SU-DHL-6 (cell line): ENCODE results near the gene NFKBIA.
"Not testable (repeated sequence)": the region's sequence is repeated elsewhere in the genome, so short reads cannot be mapped to it uniquely, and the experiment has no call there.

Experiments
- H2AFZ ChIP-seq: fragments of 200-600 bp; sonication (generic); 2 replicates; pipeline ENCODE4 v1.6.1; 2014; ENCODE audit warnings: low read depth, mild to moderate bottlenecking, moderate library complexity, mixed read lengths, antibody characterized with exemption, low read length; ENCODE audit not compliant: severe bottlenecking
- H3F3A ChIP-seq: fragments of 200-600 bp; shearing (Covaris generic); 2 replicates; pipeline ENCODE4 v1.6.0; 2016; ENCODE audit warnings: antibody characterized with exemption, mild to moderate bottlenecking; ENCODE audit not compliant: insufficient read depth
- H3K27ac ChIP-seq: fragments of 200-600 bp; sonication (generic); 2 replicates; pipeline ENCODE4 v1.5.1; 2016; ENCODE audit warnings: low read depth, mild to moderate bottlenecking, low read length, moderate library complexity, mixed read lengths
- H3K27me3 ChIP-seq: fragments of 200-600 bp; sonication (generic), shearing (Covaris generic); 2 replicates; pipeline ENCODE4 v1.6.0; 2014; ENCODE audit warnings: mild to moderate bottlenecking, low read length
- H3K36me3 ChIP-seq: fragments of 200-600 bp; sonication (generic); 2 replicates; pipeline ENCODE4 v1.6.1; 2014; ENCODE audit warnings: mild to moderate bottlenecking, low read length, mixed read lengths
- H3K4me2 ChIP-seq: fragments of 300-600, 200-600 bp; shearing (Covaris generic), sonication (generic); 2 replicates; pipeline ENCODE4 v1.6.0; 2014; ENCODE audit warnings: low read length, low read depth, mild to moderate bottlenecking; ENCODE audit not compliant: poor library complexity, severe bottlenecking
- H3K4me3 ChIP-seq: fragments of 200-600 bp; sonication (generic); 2 replicates; pipeline ENCODE4 v1.5.1; 2014; ENCODE audit warnings: antibody characterized with exemption, low read length, mild to moderate bottlenecking, mixed read lengths; ENCODE audit not compliant: insufficient read depth, poor library complexity, severe bottlenecking
- H3K79me2 ChIP-seq: fragments of 200-600 bp; sonication (generic); 2 replicates; pipeline ENCODE4 v1.6.1; 2014; ENCODE audit warnings: mild to moderate bottlenecking, low read length, moderate library complexity; ENCODE audit not compliant: insufficient read depth
- H3K9ac ChIP-seq: fragments of 200-600 bp; sonication (generic); 2 replicates; pipeline ENCODE4 v1.7.0; 2014; ENCODE audit warnings: mild to moderate bottlenecking, low read length
- H3K9me2 ChIP-seq: fragments of 200-600 bp; sonication (generic); replicated peaks from 2 replicates; pipeline ENCODE4 v1.6.1; 2014; ENCODE audit warnings: low read length; ENCODE audit not compliant: insufficient read depth
- H3K9me3 ChIP-seq: fragments of 200-600 bp; sonication (generic); 2 replicates; pipeline ENCODE4 v1.6.1; 2014; ENCODE audit warnings: low read length, mixed read lengths; ENCODE audit not compliant: insufficient read depth
- H4K20me1 ChIP-seq: fragments of 200-600 bp; sonication (generic); 2 replicates; pipeline ENCODE4 v1.6.1; 2014; ENCODE audit warnings: low read depth, mild to moderate bottlenecking, antibody characterized with exemption, low read length, moderate library complexity, mixed read lengths
- CTCF ChIP-seq: fragments of 200-600 bp; sonication (generic); IDR thresholded peaks from one replicate; pipeline ENCODE4 v1.5.1; 2017; ENCODE audit warnings: antibody characterized with exemption, mild to moderate bottlenecking, low read length, moderate library complexity; ENCODE audit not compliant: insufficient read depth, poor library complexity, severe bottlenecking
- EZH2phosphoT487 ChIP-seq: fragments of 200-600 bp; sonication (generic), shearing (Covaris generic); conservative IDR thresholded peaks from 2 replicates; pipeline ENCODE4 v1.6.1; 2018; ENCODE audit warnings: mild to moderate bottlenecking, antibody characterized with exemption, low read length, moderate library complexity, mixed read lengths

NFKBIA gene

GRCh38 chr14:35374263-35374712, 30.3 kb downstream of the NFKBIA start:
- H3K27ac ChIP-seq: no peak overlapping the region
- TF ChIP-seq EZH2phosphoT487 (no peak), CTCF (no peak)
- H3K9me2 ChIP-seq: no peaks in the 10 kb centered on the region
- no peak overlapping the region for H3K4me2 ChIP-seq
- no peaks in the 10 kb centered on the region for H4K20me1 ChIP-seq
- H3F3A ChIP-seq: no peaks in the 10 kb centered on the region
- H2AFZ ChIP-seq: no peak overlapping the region
- H3K27me3 ChIP-seq: no peaks in the 10 kb centered on the region
- no peaks in the 10 kb centered on the region for H3K36me3 ChIP-seq
- H3K4me3 ChIP-seq: no peak overlapping the region
- H3K79me2 ChIP-seq: no peaks in the 10 kb centered on the region
- H3K9ac ChIP-seq: no peak overlapping the region
- H3K9me3 ChIP-seq: no peaks in the 10 kb centered on the region; the same call in 1 of the 2 replicates

- not testable (repeated sequence) for H3K9me3 ChIP-seq, H3K79me2 ChIP-seq, H3K9ac ChIP-seq, H3K36me3 ChIP-seq, H3F3A ChIP-seq, H3K27me3 ChIP-seq, H4K20me1 ChIP-seq, H3K27ac ChIP-seq, H3K4me3 ChIP-seq, H2AFZ ChIP-seq, H3K9me2 ChIP-seq, H3K4me2 ChIP-seq
These were observed 31.3 kb downstream of the NFKBIA start for GRCh38 chr14:35373208-35373607.

- Histone ChIP-seq H3K79me2 (no peaks in the 10 kb centered on the region), H3K9ac (no peak overlapping the region), H3K27me3 (no peaks in the 10 kb centered on the region), H3K4me2 (no peak overlapping the region), H4K20me1 (no peaks in the 10 kb centered on the region), H2AFZ (no peak overlapping the region), H3K9me2 (no peaks in the 10 kb centered on the region), H3K27ac (no peak overlapping the region), H3F3A (no peaks in the 10 kb centered on the region), H3K4me3 (no peak overlapping the region), H3K36me3 (no peaks in the 10 kb centered on the region), H3K9me3 (no peaks in the 10 kb centered on the region; the same call in 1 of the 2 replicates)
- TF ChIP-seq CTCF (no peak), EZH2phosphoT487 (no peak)
These were observed 33.6 kb downstream of the NFKBIA start for GRCh38 chr14:35370969-35371368.

DNA sequence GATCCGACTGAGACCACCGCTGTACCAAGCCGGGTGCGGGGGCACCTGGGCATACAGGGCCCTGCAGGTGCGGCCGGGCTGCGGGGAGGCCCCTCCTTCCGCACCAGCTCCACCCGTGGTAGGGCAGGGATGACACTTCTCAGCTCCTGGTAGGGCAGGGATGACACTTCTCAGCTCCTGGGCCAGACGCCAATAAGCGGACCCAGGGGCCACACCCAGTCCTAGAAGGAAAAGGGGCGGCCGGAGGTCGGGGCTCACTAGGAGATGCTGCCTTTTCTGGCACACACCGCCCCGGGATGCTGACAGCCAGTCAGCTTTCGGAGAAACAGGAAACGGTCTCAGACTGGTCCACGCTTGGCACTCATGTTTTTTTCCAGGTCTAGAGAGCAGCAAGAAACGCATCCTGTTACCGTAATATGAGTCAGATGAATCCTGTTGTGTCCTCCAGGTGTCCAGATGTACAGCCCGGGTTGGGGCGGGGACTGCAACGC, 34.8 kb downstream of the NFKBIA start:
- Histone ChIP-seq H3K79me2 (no peaks in the 10 kb centered on the region), H3K9me3 (no peaks in the 10 kb centered on the region; the same call in 1 of the 2 replicates), H3K9me2 (no peaks in the 10 kb centered on the region), H4K20me1 (no peaks in the 10 kb centered on the region), H3K4me2 (no peak overlapping the region), H3K9ac (no peak overlapping the region), H3K4me3 (no peak overlapping the region), H3K27ac (no peak overlapping the region), H2AFZ (no peak overlapping the region), H3K36me3 (no peaks in the 10 kb centered on the region), H3K27me3 (no peaks in the 10 kb centered on the region), H3F3A (no peaks in the 10 kb centered on the region)
- no peak for TF ChIP-seq CTCF
- TF ChIP-seq EZH2phosphoT487: no peak
